Measurements from ENCODE around the gene DSCAML1. TPM values are rescaled to one million over a fixed set of nuclear protein-coding genes. Genes with fewer than 3 reads are reported as not detected.

DSCAML1 gene
- total and polyA plus RNA-seq, 3 donors from 2014 or later: 1.6 to 6.1 (median 3.0) TPM

- H3K4me3 ChIP-seq: no peak overlapping the region
- intact Hi-C loops (cut with DNase I; ENCODE audit: low total_unique reads): loop anchor here (10.0 kb wide), 1 partner anchor 250 kb away; no protein-coding TSS in a partner anchor
- no peaks in the 10 kb centered on the region for H3K27me3 ChIP-seq
- no peaks in the 10 kb centered on the region for H3K9me3 ChIP-seq
- WGBS, 2 donors: 83 to 88% methylated on average over 1 of the region's 1 CpG
- H3K4me1 ChIP-seq: peaks cover 9% of the 10 kb centered on the region
- DNase-seq: no peak
- TF ChIP-seq POLR2A (IDR thresholded peaks at IDR 0.05) (no peak), CTCF (IDR thresholded peaks at IDR 0.05) (no peak)
- H3K27ac ChIP-seq: no peak overlapping the region
- H3K36me3 ChIP-seq (ENCODE audit: low read depth, missing control alignments): no peaks in the 10 kb centered on the region
Observed at GRCh38 chr11:117805045-117805444, 8.0 kb upstream of the DSCAML1 start.

DNA sequence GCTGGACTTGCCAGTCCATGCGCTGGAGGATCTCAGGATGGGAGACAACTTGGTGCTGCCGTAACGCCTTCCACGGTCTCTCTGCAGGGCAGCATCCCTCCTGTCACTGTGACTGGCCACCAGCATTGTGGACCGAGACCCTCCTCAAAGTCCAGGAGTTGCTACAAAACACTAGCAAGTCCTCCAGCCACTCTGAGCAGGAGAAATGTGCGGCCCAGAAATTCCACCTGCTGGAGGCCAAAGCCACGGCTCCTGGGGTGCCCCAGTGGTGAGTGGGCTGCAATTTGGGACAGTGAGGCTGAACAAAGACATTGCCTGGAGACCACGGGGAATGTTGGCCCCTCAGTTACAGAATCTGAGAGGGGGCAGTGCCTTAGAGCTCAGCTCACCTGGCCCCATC lies 6.9 kb upstream of the DSCAML1 start:
- H3K27ac ChIP-seq: no peak overlapping the region
- H3K4me3 ChIP-seq: no peak overlapping the region
- no peaks in the 10 kb centered on the region for H3K36me3 ChIP-seq (ENCODE audit: low read depth, missing control alignments)
- WGBS, 2 donors: 95% methylated on average over 8 of the region's 8 CpGs
- DNase-seq: no peak
- no peaks in the 10 kb centered on the region for H3K9me3 ChIP-seq
- H3K27me3 ChIP-seq: no peaks in the 10 kb centered on the region
- intact Hi-C loops (cut with DNase I; ENCODE audit: low total_unique reads): loop anchor here (10.0 kb wide), 1 partner anchor 251 kb away; no protein-coding TSS in a partner anchor
- H3K4me1 ChIP-seq: peaks cover under 1% of the 10 kb centered on the region
- TF ChIP-seq CTCF (IDR thresholded peaks at IDR 0.05): no peak
- TF ChIP-seq POLR2A (IDR thresholded peaks at IDR 0.05): no peak

- H3K4me1 ChIP-seq: peaks cover 11% of the 10 kb centered on the region
- no peak overlapping the region for H3K4me3 ChIP-seq
- no peak overlapping the region for H3K27ac ChIP-seq
- WGBS, 2 donors: 69 to 84% methylated on average over 5 of the region's 5 CpGs
- H3K27me3 ChIP-seq: no peaks in the 10 kb centered on the region
- no peaks in the 10 kb centered on the region for H3K36me3 ChIP-seq (ENCODE audit: low read depth, missing control alignments)
- no peaks in the 10 kb centered on the region for H3K9me3 ChIP-seq
- DNase-seq: no peak
- intact Hi-C loops (cut with DNase I; ENCODE audit: low total_unique reads): loop anchor here (10.0 kb wide), 1 partner anchor 255 kb away; no protein-coding TSS in a partner anchor
- TF ChIP-seq POLR2A (IDR thresholded peaks at IDR 0.05): no peak
- TF ChIP-seq CTCF (IDR thresholded peaks at IDR 0.05): no peak
Observed at GRCh38 chr11:117799634-117800033, 2.6 kb upstream of the DSCAML1 start.

GRCh38 chr11:117796456-117796871 lies 552 bp downstream of the DSCAML1 start:
- H3K36me3 ChIP-seq (ENCODE audit: low read depth, missing control alignments): no peaks in the 10 kb centered on the region
- H3K9me3 ChIP-seq: no peaks in the 10 kb centered on the region
- intact Hi-C loops (cut with DNase I; ENCODE audit: low total_unique reads): no loop called here
- no peaks in the 10 kb centered on the region for H3K27me3 ChIP-seq
- peak overlapping the region; percentile 15 to 41 for H3K4me3 ChIP-seq
- H3K4me1 ChIP-seq: peaks cover 11% of the 10 kb centered on the region
- no peak for DNase-seq
- no peak overlapping the region for H3K27ac ChIP-seq
- WGBS, 2 donors: 0 to 3% methylated on average over 9 to 31 of the region's 35 CpGs
- TF ChIP-seq CTCF (IDR thresholded peaks at IDR 0.05) (no peak), POLR2A (IDR thresholded peaks at IDR 0.05) (no peak)

All from testis (tissue), 3 donors.